Measurements from ENCODE around the gene MLLT3.
"Not testable (repeated sequence)": the region's sequence is repeated elsewhere in the genome, so short reads cannot be mapped to it uniquely, and the experiment has no call there.

MLLT3 gene

GRCh38 chr9:20594608-20595007 is 27.7 kb downstream of the MLLT3 start:
- DNase-seq (ENCODE audit: low read depth): no peak

DNA sequence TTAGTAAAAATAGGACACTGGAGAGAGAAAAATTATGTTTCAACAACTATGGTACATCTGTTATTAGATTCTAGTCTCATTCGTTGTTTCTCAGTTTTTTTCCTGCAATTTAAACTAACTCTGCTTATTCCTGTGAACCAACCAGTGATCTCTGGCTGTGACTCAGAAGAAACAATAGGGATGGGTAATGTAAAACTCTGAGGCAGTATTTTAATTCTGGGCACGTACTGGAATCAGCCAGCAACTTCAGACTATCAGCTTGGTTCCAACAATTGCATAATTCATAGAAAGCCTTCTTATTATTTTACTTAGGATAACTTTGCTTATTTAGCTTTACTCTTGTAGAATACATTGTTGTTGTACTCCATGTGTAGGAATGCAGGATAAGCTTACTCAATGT is 28.8 kb downstream of the MLLT3 start:
- no peak for DNase-seq (ENCODE audit: low read depth)

- DNase-seq (ENCODE audit: low read depth): no peak
Observed at GRCh38 chr9:20593105-20593504, 29.2 kb downstream of the MLLT3 start.

DNA sequence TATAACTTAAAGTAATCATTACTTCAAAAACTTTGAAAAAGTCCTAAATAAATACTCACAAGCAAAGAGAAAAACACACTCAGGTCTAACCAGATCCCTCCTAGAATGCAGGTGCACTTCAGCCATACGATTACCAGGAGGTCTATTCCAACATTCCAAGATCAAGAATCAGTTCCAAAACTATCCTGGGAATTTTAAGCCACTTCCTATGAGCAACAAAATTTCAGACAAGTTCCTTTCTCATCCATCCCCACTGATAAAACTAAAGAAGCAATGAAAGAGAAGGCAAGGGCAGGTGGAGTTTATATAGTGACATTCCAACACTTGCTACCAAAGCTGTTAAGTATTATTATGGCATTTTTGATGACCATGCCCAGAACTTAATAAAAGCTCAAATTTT is 29.6 kb downstream of the MLLT3 start:
- no peak for DNase-seq (ENCODE audit: low read depth)

- no peak for DNase-seq (ENCODE audit: low read depth)
Observed at GRCh38 chr9:20591223-20591622, 31.1 kb downstream of the MLLT3 start.

DNA sequence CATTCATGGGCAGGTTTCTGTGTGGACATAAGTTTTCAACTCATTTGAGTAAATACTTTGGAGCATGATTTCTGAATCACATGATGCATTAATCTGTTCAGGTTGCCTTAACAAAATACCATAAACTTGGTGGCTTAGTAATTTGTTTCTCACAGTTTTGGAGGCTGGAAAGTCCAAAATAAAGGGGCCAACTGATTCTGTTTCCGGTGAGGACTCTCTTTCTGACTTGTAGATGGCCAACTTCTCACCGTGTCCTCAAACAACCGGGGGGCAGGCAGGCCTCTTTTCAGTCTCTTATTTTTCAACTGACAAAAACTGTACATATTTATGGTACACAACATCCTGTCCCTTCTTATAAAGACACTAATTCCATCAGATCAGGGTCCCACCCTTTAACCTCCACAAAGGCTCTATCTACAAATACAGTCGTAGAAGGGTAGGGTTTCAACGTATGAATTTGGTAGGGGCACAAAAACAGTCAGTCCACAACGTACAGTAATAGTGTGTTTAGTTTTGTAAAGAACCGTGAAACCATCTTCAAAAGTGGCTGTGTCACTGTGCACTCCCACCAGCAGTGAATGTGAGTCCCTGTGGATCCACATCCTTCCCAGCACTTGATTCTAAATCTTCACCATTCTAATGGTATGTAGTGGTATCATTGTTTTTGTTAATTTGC is 37.2 kb downstream of the MLLT3 start:
- DNase-seq (ENCODE audit: low read depth): no peak

- not testable (repeated sequence) for DNase-seq (ENCODE audit: low read depth)
Observed at GRCh38 chr9:20583088-20583487, 39.2 kb downstream of the MLLT3 start.

- DNase-seq (ENCODE audit: low read depth): no peak
Observed at GRCh38 chr9:20582150-20582549, 40.1 kb downstream of the MLLT3 start.

- DNase-seq (ENCODE audit: low read depth): no peak
Observed at GRCh38 chr9:20580673-20581072, 41.6 kb downstream of the MLLT3 start.

DNA sequence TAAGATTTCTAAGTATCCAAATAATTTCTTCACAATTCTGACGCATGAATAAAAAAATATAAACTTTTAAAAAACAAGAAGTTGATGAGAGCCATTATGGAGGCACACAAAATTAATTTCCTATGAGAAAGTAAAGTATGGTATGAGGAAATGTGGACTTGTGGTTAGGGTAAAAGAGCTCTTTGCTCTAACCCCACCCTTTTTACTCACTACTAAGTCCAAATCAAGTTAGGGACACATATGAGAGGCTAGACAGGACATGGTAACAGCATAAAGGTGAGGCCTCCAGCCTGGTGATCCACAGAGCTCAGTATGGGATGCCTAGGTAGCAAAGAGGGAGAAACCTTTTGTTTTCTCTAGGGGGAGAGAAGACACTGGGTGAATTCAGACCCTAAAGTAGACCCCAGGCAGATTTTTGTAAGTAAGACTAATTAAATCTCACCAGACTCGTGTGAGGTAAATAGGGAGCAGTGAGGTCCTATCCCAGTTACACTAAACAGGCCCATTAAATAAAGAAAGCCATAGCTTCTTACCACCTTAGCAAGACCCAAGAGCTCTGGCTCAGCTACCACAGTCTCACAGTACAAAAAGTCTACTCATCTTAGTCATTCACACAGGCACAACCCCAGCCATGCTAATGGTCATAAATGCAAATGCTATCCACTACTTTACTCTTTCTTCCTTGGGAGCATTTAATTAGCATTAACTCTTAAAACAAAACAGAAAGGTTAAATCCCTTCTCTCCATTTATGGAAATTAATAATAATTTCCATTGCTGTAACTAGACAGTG is 42.6 kb downstream of the MLLT3 start:
- no peak for DNase-seq (ENCODE audit: low read depth)

DNA sequence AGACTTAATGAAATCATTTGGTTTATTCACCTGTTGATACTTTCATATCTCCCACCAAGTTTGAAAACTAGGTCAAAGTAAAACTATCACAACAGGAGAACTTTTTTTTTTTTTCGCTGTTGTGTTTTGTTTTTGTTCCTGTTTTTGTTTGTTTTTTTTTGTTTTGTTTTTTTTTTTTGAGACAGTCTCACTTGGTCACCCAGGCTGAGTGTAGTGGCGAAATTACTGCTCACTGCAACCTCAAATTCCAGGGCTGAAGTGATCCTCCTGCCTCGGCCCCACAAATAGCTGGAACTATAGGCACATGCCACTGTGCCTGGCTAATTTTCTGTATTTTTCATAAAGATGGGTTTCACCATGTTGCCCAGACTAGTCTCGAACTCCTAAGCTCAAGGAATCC is 49.3 kb downstream of the MLLT3 start:
- DNase-seq (ENCODE audit: low read depth): no peak

DNA sequence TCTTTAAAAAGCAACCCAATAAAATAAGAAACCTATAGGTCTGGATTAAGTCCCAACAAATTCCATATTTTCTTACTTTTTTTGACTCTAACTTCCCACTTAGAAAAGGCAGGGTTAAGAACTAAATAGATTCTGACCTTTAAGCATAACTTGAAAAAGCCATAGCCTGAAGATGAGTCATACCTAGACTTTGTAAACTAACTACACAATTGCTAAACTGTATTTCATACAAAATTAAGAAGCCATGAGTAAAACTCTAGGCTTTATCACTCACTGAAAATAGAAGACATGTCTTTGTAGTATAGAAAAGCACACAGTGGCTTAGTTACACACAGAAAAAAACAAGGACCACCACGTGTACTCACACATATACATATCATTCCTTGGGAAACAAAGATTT is 51.5 kb downstream of the MLLT3 start:
- DNase-seq (ENCODE audit: low read depth): no peak

- no peak for DNase-seq (ENCODE audit: low read depth)
Observed at GRCh38 chr9:20570087-20570486, 52.2 kb downstream of the MLLT3 start.

DNA sequence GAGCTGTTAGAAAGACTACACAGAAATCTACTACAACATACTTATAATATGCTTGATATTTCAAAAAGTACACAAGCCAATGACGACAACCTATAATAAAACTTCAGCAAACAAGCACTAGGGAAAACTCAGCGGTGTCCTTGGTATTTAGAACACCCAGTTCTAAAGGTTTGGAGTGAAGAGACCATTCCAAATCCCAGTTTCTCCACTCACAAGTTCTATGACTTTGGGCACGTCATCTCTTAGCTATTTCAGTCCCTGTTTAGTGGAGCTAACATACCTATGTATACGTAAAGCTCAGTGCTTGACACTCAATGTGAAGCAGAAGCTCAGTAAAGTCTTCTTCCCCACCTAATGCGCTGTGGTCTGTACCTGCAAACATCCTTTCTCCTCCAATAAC is 52.8 kb downstream of the MLLT3 start:
- no peak for DNase-seq (ENCODE audit: low read depth)

DNA sequence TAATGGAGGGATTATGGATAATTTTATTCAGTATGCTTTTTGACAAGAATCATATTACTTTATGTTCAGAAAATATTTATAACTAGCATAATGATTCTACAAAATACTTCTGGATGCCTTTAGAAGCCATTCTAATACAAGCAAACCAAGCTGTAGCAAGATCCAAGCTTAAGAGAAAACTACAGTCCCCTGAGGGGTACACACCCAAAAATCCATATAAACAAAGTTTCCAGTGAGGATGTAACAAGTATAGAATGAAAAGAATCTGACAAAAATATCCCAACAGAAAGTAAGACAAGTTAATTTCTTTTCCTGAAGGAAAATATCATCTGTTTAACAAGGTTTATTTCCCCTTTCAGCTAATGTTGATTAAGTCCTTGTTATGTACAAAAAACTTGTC is 53.9 kb downstream of the MLLT3 start:
- DNase-seq (ENCODE audit: low read depth): no peak

DNA sequence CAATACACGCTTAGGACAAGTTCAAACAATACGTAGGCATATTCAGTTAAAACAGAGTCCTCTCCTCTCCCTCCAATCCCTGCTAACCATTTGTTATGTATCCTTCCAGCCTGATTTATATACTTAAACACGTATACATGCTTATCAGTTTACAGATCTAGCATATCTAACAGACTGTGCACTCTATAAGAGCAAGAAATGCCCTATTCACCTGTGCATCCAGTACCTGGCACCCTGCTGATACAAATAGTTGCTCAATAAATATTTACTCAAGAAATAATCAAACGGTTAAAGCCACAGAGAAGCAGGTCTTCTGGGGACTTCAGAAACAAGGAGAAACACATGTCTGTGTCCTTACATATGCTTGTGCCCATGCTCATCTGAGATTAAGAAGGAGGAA is 55.9 kb downstream of the MLLT3 start:
- DNase-seq (ENCODE audit: low read depth): no peak

GRCh38 chr9:20564650-20565049 is 57.6 kb downstream of the MLLT3 start:
- DNase-seq (ENCODE audit: low read depth): no peak

DNA sequence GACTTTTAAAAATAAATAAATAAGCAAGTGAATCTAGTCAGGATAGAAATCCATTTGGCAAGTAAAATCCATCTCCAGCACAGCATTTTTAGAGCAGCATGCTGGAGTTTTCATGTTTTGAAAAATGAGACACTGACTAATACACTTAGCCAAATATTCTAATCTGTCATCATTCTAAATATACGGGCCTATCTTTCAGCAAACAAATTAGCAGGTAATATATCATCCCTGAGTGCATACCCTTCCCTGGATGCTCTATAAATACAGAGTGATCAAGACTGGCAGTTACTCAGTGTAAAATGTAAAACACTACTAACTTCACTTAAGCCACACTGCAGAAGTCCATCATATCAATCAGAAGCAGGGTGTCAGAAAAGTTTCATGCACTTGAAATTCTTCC is 58.4 kb downstream of the MLLT3 start:
- no peak for DNase-seq (ENCODE audit: low read depth)

DNA sequence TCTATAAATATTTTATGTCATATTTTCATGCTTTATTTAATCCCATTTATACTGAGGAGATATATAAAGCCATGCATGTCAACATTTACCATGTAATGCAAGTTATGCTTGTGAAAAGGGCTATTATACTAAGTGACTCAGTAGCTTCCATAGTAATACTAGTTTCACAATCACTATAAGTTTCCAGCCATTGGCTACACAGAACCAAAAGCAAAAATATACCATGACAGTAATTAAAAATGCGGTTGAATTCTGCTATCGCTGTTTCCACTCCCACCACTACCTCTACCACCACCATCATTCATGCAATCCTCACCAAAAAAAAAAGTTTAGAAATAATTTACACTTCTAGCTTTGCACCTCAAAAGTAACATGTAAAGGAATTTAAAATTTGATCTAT is 60.2 kb downstream of the MLLT3 start:
- DNase-seq (ENCODE audit: low read depth): no peak

DNA sequence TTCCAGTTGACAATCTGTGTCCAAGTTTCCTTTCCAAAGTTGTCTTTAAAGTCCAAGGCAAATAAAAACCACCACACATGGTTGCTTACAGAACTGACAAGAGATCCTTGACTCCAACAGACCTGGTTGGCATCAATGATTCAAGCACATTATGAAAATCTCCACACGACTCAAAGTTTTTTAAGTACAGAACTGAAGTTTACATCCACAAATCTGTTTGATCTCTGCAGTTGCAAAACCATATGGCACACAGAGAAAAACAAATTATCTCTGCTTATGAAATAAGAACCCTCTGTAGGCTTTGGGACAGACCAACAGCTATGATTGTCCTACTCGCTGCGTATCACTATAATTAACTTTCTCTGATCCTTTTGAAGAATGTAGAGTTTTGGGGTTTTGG is 60.8 kb downstream of the MLLT3 start:
- no peak for DNase-seq (ENCODE audit: low read depth)

GRCh38 chr9:20559231-20559890 is 62.9 kb downstream of the MLLT3 start:
- no peak for DNase-seq (ENCODE audit: low read depth)

DNA sequence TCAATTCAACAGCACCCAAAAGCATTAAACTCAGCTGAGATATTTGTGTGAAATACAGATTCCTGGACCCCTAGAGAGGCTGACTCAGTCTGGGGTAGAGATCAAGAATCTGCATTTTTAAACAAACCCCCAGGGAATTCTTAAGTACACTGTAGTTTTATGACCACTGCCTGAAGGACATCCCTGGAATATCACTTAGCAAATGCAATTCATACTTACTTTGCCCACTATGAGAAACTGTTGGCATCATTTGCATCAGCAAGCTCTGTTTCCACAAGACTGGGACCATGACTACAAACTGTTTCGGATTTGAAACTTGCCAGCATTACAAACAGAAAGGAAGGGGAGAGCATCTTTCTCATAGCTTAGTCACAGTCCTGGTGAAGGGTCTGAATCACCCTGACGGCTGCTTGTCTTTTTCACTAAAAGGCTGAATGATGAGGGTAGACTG is 63.7 kb downstream of the MLLT3 start:
- no peak for DNase-seq (ENCODE audit: low read depth)

GRCh38 chr9:20557890-20558565 is 64.3 kb downstream of the MLLT3 start:
- DNase-seq (ENCODE audit: low read depth): no peak
